Measurements from ENCODE around the gene ST6GALNAC1.

Gene ST6GALNAC1

GRCh38 chr17:76643553-76644148 is at the start of gene ST6GALNAC1:
TSS of gene ST6GALNAC1 (minus strand) at chr17:76643757. CDS start at chr17:76643638, 119 bp downstream.
- no peak for DNase-seq (ENCODE audit: low spot score)

- no peak for DNase-seq (ENCODE audit: low spot score)
These were observed 48.0 kb upstream of the ST6GALNAC1 start for GRCh38 chr17:76691379-76692191.

- DNase-seq (ENCODE audit: low spot score), result no peak
These were observed 47.2 kb upstream of the ST6GALNAC1 start for GRCh38 chr17:76690596-76691280.

GRCh38 chr17:76689859-76690258 is 46.3 kb upstream of the ST6GALNAC1 start:
- DNase-seq (ENCODE audit: low spot score), result no peak

- DNase-seq (ENCODE audit: low spot score), result no peak
These were observed 44.6 kb upstream of the ST6GALNAC1 start for GRCh38 chr17:76688165-76688622.

GRCh38 chr17:76687298-76688164 is 44.0 kb upstream of the ST6GALNAC1 start:
- no peak for DNase-seq (ENCODE audit: low spot score)

- DNase-seq (ENCODE audit: low spot score), result no peak
These were observed 43.2 kb upstream of the ST6GALNAC1 start for GRCh38 chr17:76686538-76687297.

GRCh38 chr17:76685846-76686245 is 42.3 kb upstream of the ST6GALNAC1 start:
- DNase-seq (ENCODE audit: low spot score), result no peak

GRCh38 chr17:76685366-76685765 is 41.8 kb upstream of the ST6GALNAC1 start:
- DNase-seq (ENCODE audit: low spot score), result no peak

GRCh38 chr17:76684756-76685155 is 41.2 kb upstream of the ST6GALNAC1 start:
- no peak for DNase-seq (ENCODE audit: low spot score)

GRCh38 chr17:76683921-76684745 is 40.6 kb upstream of the ST6GALNAC1 start:
- no peak for DNase-seq (ENCODE audit: low spot score)

GRCh38 chr17:76683011-76683755 is 39.6 kb upstream of the ST6GALNAC1 start:
- DNase-seq (ENCODE audit: low spot score), result no peak

- DNase-seq (ENCODE audit: low spot score), result no peak
These were observed 38.7 kb upstream of the ST6GALNAC1 start for GRCh38 chr17:76682296-76682695.

- peak; percentile 69 for DNase-seq (ENCODE audit: low spot score)
These were observed 37.9 kb upstream of the ST6GALNAC1 start for GRCh38 chr17:76681222-76682137.

GRCh38 chr17:76679239-76679638 is 35.7 kb upstream of the ST6GALNAC1 start:
- DNase-seq (ENCODE audit: low spot score), result no peak

- no peak for DNase-seq (ENCODE audit: low spot score)
These were observed 34.8 kb upstream of the ST6GALNAC1 start for GRCh38 chr17:76678330-76678729.

- no peak for DNase-seq (ENCODE audit: low spot score)
These were observed 33.8 kb upstream of the ST6GALNAC1 start for GRCh38 chr17:76677406-76677805.

- no peak for DNase-seq (ENCODE audit: low spot score)
These were observed 33.1 kb upstream of the ST6GALNAC1 start for GRCh38 chr17:76676629-76677028.

Measured in COLO829 (cell line).